C1 segment of cervical spinal cord (tissue), 14 donors: ENCODE data around the gene ADAMTS9.
"Not testable (repeated sequence)": the region's sequence is repeated elsewhere in the genome, so short reads cannot be mapped to it uniquely, and the experiment has no call there.

ENCODE experiments used
- DNase-seq, 14 donors: peaks; one replicate each; lab custom pipeline; 2025; lab: John Stamatoyannopoulos, UW

ADAMTS9 gene

GRCh38 chr3:64575211-64575844, 112.5 kb downstream of the ADAMTS9 start:
- no peak for DNase-seq

DNA sequence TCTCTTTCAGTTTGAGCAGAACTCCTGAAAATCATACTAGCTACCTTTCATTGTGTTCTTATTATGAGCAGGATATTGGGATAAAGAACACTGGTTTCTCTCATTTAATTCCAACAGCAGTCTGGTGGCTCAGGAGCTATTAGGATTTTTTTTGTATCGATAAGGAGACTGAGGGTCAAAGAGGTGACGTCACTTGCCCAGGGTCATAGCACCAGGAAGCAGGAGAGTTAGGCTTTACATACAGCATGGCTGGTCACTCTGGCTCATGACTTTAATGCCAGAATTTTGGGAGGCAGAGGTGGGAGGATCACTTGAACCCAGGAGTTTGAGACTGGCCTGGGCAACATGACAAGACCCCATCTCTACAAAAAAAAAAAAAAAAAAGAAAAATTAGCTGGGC, 113.6 kb downstream of the ADAMTS9 start:
- DNase-seq, result no peak

DNA sequence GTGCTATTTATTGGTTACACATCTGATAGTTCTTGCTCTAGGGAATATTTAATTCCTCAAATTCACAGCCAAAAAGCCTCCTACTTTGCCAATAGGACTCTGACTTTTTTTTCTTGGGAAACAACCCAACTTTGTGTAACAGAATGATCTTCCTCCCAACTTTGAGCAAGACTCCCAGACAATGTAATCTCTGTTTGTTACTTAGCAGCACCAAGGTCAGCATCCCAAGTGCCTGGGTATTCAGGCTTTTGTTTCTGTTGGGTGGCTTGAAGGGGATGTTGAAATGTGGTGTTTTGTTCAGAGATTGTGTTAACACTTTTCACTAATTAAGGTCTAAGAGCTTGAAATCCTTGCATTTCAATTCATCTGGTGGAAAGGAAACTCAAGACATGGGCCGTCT, 115.8 kb downstream of the ADAMTS9 start:
- no peak for DNase-seq

DNA sequence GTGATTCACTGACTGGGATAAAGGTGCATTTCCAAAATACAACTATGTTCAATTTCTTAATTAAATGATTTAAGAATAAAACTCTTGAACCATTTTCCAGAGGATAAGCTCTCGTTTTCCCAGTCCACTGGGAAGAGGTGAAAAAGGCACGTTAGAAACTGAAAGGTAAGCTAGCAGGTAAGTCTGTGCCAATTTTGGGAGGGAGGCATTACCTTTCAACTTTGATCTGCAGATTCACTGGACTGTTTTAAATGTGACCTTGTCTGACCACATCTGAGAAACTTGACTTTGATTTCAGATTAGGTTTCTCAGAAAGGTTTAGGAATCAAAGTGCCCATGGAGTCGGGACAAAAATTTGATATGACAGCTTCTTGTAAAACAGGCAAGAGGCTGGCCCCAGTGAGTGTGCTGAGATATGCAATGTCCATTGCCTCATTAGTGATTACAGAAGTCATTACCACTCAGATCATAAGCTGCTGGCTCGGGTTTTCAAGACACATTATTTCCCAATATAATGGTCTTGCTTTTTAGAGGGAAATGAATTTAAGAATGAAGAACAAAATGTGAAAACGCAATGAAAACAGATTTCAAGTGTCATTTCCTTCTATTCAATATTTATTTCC, 118.8 kb downstream of the ADAMTS9 start:
- no peak for DNase-seq

GRCh38 chr3:64566859-64567258, 120.9 kb downstream of the ADAMTS9 start:
- DNase-seq, result no peak

DNA sequence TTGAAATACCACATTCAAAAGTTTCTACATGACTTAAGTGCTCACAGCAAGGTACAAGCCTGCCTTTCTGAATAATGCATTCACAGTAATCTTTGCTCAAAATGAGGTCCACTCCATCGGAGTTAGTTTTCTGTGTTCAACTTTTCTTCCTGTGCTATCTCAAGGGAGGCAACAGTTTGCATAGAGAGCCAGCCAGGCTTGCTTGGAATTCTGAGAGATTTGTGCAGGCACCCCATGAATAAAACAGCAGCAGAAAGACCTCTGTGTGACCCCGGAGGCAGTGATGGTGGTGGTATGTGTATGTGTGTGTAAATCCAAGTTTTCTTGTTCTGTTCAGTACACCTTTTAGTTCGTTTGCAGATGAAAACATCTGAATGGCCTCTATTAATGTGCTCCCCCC, 124.0 kb downstream of the ADAMTS9 start:
- no peak for DNase-seq

- no peak for DNase-seq
These were observed 125.9 kb downstream of the ADAMTS9 start for GRCh38 chr3:64561868-64562267.

GRCh38 chr3:64561325-64561843, 126.4 kb downstream of the ADAMTS9 start:
- no peak for DNase-seq

DNA sequence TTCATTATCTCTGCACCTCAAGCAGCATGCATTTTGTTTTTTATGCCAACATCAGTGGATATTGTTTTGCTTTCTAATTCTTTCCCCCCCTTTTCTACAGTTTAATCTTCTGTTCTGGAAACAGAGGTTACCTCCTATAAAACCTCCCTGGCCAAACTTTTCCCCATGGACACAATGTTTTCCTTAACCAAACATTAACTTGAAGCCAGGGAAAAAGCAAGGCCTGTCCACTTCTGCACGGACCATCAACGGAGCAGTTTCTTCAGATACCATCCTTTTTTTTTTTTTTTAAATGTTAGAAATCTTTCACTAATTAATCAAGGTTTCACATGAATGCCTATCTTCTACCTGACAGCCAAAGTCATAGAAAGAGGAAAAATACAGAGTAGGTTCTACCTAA, 127.0 kb downstream of the ADAMTS9 start:
- no peak for DNase-seq

DNA sequence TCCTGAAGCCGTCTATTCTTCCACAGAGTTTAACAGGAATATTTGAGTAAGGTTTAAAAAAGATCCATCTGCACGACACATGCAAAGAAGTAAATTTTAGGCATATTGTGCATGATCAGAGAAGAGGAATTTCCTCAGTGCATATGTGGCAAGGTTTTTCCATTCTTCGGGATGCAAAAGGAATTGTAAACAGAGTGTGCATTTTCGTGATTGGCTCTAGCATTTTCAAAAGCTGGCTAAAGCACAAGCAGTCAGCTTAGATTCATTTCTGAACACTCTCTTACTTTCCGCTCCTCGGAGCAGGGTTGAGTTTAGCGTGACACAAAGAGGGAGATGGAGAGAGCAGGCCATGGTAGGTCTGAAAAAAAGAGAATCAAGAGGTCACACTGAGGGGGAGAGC, 128.2 kb downstream of the ADAMTS9 start:
- no peak for DNase-seq

DNA sequence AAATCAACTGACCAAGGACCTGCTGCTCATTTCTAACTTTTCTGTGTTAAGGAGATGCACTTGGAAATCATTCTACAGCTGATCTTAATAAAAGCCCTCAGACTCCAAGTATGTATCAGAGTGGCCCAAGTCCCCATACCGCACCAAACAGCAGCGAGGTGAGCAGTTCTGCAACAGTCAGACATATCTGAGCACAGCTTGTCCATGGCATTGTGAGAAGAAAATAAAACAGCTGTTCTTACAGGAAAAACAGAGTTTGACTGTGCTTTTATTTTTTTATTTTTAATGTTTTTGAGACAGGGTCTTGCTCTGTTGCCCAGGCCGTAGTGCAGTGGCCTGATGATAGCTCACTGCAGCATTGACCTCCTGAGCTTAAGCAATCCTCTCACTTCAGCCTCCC, 131.8 kb downstream of the ADAMTS9 start:
- DNase-seq, result no peak

DNA sequence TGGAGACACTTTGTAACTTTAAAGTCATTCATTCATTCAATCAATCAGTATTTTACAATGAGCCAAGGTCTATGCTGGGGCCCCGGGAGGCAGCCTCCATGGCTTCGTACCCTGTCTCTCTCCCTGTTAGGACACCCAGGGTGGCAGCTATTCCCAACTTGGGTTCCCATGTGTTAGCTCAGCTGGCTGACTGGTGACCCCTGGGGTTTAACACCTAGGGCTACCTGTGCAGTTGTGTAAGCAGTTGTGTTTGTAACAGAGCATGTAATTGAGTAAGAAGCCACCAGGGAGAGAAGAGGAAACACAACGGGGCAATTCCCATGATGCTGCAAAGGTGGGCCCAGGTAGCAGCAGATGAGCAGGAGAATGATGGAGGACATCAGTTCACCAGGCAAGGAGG, 132.4 kb downstream of the ADAMTS9 start:
- DNase-seq, result no peak

- no peak for DNase-seq
These were observed 133.5 kb downstream of the ADAMTS9 start for GRCh38 chr3:64554096-64554920.

GRCh38 chr3:64552966-64553365, 134.8 kb downstream of the ADAMTS9 start:
- DNase-seq, result no peak

DNA sequence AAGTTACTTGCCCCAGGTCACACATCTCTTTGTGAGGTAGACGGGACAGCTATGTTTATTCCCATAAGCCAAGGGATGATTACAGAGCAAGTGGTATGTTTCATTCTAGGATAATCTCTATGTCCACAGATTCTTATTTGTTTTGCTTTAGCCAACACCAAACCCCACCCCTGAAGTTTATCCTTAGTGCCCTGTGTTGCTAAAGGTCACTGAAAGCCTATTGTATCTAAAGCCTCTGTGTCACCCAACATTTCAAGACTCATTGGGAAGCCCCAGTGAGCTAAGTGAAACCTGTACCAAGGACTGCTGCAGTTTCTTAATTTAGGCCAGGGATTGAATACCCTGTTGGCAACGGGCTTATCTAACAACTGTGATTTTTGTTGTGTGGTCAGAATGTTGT, 135.6 kb downstream of the ADAMTS9 start:
- DNase-seq, result no peak

GRCh38 chr3:64551697-64552096, 136.1 kb downstream of the ADAMTS9 start:
- no peak for DNase-seq

DNA sequence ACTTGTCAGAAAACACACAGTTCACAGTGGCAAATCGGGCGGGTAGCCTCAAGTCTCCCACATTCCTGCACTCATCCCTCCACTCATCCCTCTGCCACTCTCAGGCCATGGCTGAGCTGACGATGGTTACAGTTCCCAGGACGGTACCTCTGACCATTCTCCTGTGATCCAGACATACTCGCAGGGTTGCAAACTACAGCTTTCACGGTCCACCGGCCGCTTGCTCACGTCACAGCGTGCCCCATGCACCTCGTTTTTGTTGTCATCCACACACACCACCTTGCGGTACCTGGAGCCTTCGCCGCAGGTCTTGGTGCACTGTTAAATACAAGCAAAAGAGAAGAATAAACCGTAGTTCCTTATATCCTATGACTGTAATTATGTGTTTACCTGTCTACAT, 137.1 kb downstream of the ADAMTS9 start:
- DNase-seq, result no peak

DNA sequence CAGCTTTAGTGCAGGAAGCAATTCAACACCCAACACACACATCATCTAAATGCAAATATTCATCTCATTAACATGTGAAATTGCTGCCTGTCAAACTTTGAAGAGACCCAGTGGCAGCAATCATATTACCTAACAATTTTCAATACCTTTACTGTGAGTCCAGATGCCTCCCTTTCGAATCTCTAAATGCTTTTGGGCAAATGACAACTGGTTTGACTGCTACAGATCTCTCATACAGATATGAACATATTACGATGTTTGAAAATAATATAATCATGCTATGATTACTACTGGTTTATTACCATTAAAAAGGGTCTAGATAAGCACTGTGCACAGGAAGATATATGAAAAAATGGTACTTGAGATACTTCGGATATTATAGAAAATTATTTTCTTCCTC, 137.9 kb downstream of the ADAMTS9 start:
- DNase-seq, result no peak

DNA sequence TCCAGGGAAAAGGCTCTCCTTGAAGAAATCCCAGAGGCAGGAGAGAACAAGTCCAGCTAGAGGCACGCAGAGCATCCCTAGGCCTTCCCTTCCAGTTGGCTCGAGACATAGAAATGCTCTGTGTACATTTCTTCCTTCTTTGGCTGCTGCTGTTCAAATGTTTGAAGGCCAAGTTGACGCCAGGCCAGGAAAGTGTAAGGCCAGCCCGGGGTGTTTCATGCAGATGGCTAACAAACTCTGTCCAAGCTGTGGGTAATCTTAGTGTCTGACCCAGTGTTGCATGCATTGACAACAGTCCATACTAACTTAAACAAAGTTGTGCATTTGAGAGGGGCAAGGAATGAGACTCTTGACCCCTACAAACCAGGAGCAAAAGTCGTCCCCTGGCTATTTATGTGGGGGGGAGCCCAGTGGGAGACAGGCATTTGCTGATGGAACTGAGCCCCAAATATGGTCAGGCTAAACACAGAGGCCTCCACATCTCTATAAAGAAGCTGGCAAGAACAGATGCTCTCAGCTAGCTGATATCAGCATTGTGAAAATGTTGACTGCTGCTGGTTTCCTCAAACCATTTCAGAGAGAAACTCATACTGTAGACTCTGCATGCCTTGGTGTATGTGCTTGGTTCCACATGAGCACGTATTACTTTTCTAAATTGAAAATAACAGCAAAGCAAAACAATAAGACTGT, 139.5 kb downstream of the ADAMTS9 start:
- peak in 1 of 14 donors; percentile 44 for DNase-seq

- no peak for DNase-seq
These were observed 140.9 kb downstream of the ADAMTS9 start for GRCh38 chr3:64546856-64547255.

- not testable (repeated sequence) for DNase-seq
These were observed 142.6 kb downstream of the ADAMTS9 start for GRCh38 chr3:64545239-64545638.

DNA sequence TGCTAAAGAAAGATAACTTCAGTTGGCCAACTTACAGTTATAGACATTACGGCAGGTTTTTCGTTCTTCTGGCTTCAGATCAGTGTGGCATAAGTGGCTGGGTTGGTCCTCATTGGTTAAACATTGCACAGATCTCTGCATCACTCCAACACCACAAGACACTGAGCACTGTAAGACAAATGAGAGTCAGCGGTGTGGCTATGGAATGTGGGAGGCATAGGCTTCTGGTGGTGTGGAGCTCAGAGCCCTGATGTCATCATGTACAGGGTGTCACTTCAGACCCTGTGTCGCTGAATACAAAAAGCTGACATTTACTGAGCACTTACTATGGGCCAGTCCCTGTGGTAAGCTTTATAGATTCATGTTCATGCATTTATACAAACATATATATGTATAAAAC, 146.0 kb downstream of the ADAMTS9 start:
- no peak for DNase-seq
